HL-60/S4 treated with retinoic acid at 250 ng/mL for 4 days and 3 days (cell line): ENCODE data around the gene KATNB1.

Experiments used
- in situ Hi-C: fragments of 300-500 bp; cut with MboI; formaldehyde crosslinking; loops from 2 replicates; pipeline ENCODE4 v1.7.0; 2022; ENCODE audit warnings: low sequenced_read_pairs

The KATNB1 gene

DNA sequence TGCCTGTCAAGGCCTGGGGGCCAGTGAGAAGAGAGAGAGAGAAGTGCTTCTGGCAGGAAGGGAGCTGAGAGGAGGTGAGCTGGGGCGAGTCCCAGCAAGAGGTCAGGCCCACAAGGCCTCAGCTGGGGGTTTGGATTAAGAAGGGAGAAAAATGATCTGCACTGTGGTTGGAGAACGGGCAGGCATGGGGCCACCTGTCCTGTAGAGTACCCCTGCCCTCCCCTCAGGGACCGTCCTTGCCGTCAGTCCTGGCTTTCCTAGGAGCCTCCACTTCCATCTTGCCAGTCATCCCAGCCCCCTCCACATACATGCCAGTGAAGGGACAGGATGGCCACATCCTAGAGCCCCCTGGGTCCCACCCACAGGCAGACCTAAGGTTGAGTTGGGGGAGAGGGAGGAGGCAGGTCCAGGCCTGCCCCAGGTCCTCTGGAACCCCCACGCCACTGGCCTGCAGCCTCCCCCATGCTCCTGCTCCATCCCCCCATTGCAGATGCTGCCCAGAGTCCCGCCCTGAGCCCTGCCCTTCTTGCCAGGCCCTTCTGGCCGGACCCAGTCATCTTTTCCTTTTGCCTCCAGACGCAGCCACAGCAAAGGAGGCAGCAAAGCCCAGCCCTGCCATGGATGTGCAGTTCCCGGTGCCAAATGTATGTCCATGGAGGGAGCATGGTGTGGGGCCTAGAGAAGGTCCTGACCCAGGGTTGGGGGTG lies 18.9 kb downstream of the KATNB1 start:
- in situ Hi-C loops: no loop called here

DNA sequence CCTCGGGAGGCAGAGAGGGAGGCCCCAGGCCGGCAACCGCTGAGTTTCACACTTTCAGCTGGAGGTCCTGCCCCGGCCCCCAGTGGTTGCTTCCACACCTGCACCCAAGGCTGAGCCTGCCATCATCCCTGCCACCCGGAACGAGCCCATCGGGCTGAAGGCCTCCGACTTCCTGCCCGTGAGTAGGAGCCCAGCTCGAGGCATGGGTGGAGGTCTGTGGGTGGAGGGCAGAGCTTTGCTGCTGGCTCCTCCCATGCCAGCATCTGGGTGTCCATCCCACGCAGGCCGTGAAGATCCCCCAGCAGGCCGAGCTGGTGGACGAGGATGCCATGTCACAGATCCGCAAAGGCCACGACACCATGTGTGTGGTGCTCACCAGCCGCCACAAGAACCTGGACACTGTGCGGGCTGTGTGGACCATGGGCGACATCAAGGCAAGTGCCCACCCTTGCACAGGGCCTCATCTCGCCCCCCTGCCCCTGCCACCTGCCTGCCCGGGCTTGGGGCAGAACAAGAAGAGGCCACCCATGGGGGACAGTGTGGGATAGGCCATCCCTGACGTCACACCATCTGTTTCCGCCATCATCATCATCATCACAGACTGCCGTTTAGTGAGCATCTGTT lies 19.6 kb downstream of the KATNB1 start:
- in situ Hi-C loops: no loop called here

- in situ Hi-C loops: no loop called here
Observed at GRCh38 chr16:57755726-57756423, 20.3 kb downstream of the KATNB1 start.

DNA sequence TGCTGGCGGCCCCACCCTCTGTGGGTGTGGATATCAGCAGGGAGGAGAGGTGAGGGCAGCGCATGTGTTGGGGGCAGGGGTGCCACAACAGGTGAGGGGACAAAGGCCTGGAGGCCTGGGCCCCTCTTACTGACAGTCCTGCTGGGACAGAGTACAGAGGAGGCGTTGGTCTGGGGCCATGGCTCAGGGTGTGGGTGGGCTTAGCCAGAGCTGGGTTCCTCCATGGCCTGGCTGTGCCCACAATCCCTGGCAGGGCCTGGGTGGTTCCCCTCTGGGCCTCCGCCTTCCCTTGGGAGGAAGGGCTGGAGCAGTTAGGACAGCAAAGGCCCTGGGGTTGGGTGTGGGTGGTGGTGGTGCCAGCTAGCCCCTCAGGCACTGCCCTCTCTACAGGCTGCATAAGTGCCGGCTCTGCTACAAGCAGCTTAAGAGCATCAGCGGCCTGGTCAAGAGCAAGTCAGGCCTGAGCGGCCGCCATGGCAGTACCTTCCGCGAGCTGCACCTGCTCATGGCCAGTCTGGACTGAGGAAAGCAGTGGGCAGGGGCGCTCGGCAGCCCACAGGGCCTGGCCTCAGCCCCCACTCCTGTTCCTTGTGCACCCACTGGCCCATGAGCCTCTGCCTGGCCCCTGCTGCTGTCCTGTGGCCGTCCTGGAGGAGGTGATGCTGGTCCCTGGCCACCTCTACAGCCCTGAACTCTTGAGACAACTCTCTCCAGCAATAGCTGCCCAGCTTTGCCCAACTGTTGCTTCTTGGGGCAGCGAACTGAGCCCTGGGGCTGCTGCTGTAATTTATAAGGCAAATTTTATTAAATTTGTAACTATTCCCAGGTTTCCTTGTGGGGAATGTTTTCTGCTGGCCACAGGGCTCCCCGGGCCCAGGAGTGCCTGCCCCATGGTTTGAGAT lies 21.1 kb downstream of the KATNB1 start:
- in situ Hi-C loops: no loop called here

DNA sequence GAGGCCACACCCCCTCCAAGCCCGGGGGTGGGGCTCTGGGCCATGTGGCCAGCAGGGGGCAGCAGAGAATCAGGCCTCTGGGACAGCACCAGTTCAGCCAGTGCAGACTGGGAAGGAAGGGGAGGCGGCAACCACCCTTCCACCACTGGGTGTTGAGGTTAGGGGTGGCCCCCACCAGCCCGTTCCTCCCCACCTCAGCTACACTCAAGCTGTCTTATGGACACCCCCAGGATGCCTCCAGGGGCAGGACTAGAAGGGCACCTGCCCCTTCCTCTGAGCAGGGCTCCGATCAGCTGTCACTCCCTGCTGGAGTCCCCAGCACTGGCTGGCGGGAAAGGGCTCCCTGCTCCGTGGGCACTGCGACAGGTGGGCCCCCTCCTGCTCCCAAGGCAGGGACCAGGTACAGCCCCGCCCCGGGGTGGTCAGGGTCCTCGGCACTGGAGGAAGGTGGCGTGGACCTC lies 21.8 kb downstream of the KATNB1 start:
- in situ Hi-C loops: no loop called here

GRCh38 chr16:57757883-57758282 lies 22.3 kb downstream of the KATNB1 start:
- in situ Hi-C loops: no loop called here

GRCh38 chr16:57758331-57759117 lies 23.0 kb downstream of the KATNB1 start:
- in situ Hi-C loops: no loop called here

- in situ Hi-C loops: no loop called here
Observed at GRCh38 chr16:57759131-57759530, 23.6 kb downstream of the KATNB1 start.

DNA sequence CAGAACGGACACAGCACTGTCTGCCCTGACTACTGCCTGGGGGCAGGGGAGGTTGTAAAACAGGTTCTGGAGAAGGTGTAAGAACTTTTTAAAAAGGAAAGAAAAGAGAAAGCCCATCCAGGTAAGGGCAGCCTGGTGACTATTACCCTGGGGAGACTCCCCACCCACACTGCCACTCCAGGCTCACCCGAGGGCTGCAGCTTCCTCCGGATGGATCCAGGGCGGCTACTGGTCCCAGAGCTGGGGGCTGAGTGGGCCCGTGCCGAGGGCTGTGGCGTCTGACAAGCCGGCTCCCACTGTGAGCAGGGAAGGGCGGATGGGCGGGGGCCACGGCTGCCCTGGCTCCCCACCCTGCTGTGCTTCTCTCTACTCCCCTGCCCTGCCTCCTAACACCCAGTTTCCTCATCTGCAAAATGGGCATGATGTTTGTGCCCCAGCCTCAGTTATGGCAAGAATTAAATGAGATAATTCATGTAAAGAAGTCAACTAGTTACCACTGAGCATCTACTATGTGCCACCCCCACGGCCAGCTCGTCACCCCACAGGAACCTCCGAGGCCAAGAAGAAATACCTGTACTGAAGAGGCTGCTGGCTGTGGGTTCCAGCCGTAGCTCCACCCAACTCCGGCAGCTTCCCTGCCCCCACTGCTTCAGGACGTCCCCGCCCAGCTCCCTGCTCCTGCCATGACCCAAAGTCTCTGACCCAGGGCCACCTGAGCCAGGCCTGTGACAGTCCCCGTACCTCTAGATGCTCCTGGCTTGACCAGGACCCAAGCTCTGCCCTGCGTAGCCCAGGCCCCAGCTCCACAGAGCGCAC lies 24.2 kb downstream of the KATNB1 start:
- in situ Hi-C loops: no loop called here

DNA sequence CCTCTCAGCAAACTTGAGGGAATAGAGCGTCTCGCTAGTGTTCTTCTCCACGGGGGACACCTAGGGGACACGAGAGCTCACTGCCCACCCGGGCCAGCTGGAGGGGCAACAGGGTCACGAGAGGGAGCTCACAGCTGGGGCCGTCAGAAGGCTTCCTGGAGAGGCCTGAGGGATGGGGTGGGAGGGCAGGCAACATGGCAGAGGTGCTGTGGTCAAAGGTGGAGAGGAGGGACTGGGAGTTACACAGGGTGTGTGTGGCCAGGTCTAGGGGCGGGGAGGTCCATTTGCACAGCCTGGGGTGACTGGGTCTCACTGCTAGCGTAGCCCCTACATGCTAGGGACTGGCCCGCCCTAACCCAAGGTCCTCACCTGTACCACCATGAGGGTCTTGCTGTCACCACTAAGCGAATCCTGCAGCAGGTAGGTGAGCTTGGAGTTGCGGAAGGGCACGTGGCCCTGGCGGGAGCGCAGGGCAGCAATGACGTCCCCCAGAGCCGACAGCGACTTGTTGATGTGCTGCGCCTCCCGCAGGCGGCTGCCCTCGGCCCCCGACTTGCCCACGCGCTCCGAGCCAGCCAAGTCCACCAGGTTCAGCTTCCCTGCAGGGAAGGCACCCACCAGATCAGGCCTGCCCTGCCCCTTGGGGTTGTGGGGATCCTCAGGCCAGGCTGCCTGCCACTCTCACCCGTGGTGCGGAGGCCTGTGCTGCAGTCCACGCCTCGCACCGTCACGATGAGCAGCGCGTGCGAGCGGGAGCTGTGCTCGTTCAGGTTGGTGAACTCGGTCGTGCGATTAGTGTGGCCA lies 25.0 kb downstream of the KATNB1 start:
- in situ Hi-C loops: no loop called here

DNA sequence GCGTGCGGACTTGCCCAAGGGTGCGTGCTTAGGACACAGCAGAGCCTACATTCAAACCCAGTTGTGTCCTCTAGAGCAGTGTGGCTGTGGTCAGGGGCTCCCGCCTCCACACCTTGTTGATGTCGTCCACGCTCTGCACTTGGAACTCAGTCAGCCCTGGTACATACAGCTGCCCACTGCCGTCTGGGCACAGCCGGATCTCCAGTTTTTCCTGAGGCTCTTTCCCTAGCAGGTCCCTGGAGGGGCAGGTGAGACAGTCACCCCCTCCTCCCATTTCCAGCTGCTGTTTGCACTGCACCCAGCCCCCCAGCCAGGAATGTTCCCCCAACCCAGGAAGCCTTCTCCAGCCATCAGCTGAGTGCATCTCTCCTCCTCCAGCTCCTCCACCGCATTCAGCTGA lies 25.7 kb downstream of the KATNB1 start:
- in situ Hi-C loops: no loop called here

DNA sequence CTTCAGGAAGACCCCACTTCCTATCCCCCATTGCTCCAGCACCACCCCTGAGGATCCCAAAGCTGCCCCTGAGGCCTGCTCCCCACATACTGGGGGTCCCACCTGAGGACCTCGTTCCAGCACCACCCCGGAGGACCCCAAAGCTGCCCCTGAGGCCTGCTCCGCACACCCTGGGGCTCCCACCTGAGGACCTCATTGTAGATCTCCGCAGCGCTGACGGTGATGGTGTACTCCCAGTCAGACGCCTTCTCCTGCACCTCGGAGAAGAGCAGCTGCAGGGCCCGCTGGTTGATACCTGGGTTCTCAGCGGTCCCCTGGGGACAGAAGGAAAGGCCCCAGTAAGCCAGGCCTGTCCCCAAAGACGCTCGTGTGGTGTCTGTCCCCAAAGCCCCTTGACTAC lies 26.4 kb downstream of the KATNB1 start:
- in situ Hi-C loops: no loop called here

GRCh38 chr16:57762365-57763040 lies 26.9 kb downstream of the KATNB1 start:
- in situ Hi-C loops: no loop called here

- in situ Hi-C loops: no loop called here
Observed at GRCh38 chr16:57763285-57764005, 27.9 kb downstream of the KATNB1 start.

DNA sequence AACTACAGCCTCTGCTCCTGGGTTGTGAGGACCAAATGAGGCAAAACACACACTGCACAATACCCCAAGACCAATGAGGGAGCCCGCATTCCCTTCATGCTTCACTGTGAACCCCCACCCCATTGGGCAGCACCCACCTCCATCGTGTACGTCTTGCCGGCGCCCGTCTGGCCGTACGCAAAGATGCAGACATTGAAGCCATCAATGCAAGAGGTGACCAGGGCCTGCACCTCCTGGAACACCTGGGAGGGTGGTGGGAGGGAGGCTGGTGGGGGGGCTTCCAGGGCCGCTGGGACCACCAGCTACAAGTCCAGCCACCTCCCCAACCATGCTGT lies 28.4 kb downstream of the KATNB1 start:
- in situ Hi-C loops: no loop called here

GRCh38 chr16:57764341-57765159 lies 29.0 kb downstream of the KATNB1 start:
- in situ Hi-C loops: no loop called here
